Lung (tissue), 12 donors: ENCODE data around the gene APBB2. TPM values are rescaled to one million over a fixed set of nuclear protein-coding genes. Genes with fewer than 3 reads are reported as not detected.

Experiments
- ATAC-seq: fragments of 200-7000 bp; cut with Tn5 transposase; one replicate; pipeline ENCODE4 v1.9.1; 2020; ENCODE audit warnings: moderate number of reproducible peaks; ENCODE audit not compliant: insufficient read depth, low FRiP score
- DNase-seq, 3 donors: peaks; one replicate each; pipeline ENCODE4 v3.0.0-alpha.2; 2013 to 2017
- H3K27ac ChIP-seq, 2 donors: one replicate each; pipeline ENCODE4 v1.5.1; 2013; ENCODE audit warnings: mild to moderate bottlenecking in 2 of 2, moderate library complexity in 2 of 2, control low read depth in 1 of 2, inconsistent platforms in 1 of 2, low read depth in 1 of 2, low read length in 1 of 2
- H3K27me3 ChIP-seq, 3 donors: one replicate each; pipeline ENCODE4 v1.5.1; 2013; ENCODE audit warnings: low read length in 2 of 3; ENCODE audit not compliant: control insufficient read depth in 3 of 3, insufficient read depth in 3 of 3
- H3K36me3 ChIP-seq, 4 donors: one replicate each; pipeline ENCODE4 v1.5.1; 2013; ENCODE audit warnings: low read length in 4 of 4, mild to moderate bottlenecking in 1 of 4, moderate library complexity in 1 of 4; ENCODE audit not compliant: control insufficient read depth in 4 of 4, insufficient read depth in 4 of 4
- H3K4me1 ChIP-seq, 5 donors: one replicate each; pipeline ENCODE4 v1.5.1; 2013; ENCODE audit warnings: low read length in 5 of 5, mild to moderate bottlenecking in 2 of 5, moderate library complexity in 1 of 5; ENCODE audit not compliant: control insufficient read depth in 5 of 5, insufficient read depth in 5 of 5
- H3K4me3 ChIP-seq: one replicate; pipeline ENCODE4 v1.5.1; 2013; ENCODE audit warnings: mild to moderate bottlenecking, control low read depth, moderate library complexity
- H3K9ac ChIP-seq, 2 donors: one replicate each; pipeline ENCODE4 v1.5.1; 2013; ENCODE audit warnings: low read length in 2 of 2, control low read depth in 1 of 2; ENCODE audit not compliant: insufficient read depth in 1 of 2
- H3K9me3 ChIP-seq, 4 donors: one replicate each; pipeline ENCODE4 v1.5.1; 2013; ENCODE audit warnings: low read length in 3 of 4, mild to moderate bottlenecking in 1 of 4, moderate library complexity in 1 of 4; ENCODE audit not compliant: control insufficient read depth in 4 of 4, insufficient read depth in 3 of 4
- CTCF ChIP-seq: IDR thresholded peaks from 2 replicates; pipeline ENCODE4 v1.5.1; 2012; ENCODE audit warnings: mild to moderate bottlenecking; ENCODE audit errors: control extremely low read depth, extremely low read depth
- WGBS, 2 donors: extraction: QIAGEN DNeasy Blood & Tissue Kit; methylation state at CpG; one replicate each; pipeline ENCODE4 v1.1.7; 2013; 5-methylcytosine and 5-hydroxymethylcytosine counted together
- polyA plus RNA-seq, 2 donors: library from polyadenylated mRNA; stranded (reverse); fragments of 200-250 nt; gene quantifications; one replicate each; pipeline ENCODE4 v1.2.1, GENCODE V29; 2013
- total RNA-seq, 2 donors: library from RNA; depleted of rRNA in 1 of 2; stranded (reverse); fragments of >200 nt in 1 of 2; gene quantifications; one replicate each; pipeline ENCODE4 v1.2.1, GENCODE V29; 2014 to 2021
- donor health status: control.
- donor health status: control.
- donor health status: Bipolar disorder and iron deficiency.
- donor health status: healthy.
- donor health status: DM: yes; HTN: yes; CAD: no.

Gene APBB2
- total and polyA plus RNA-seq, 4 donors: 13.3 to 99.0 (median 40.4) TPM

- DNase-seq (peak in 1 of 3 donors; percentile 28), ATAC-seq (no peak)
- Histone ChIP-seq H3K9ac (no peak overlapping the region), H3K36me3 (peaks cover 0 to 6% (median 2%) of the 10 kb centered on the region in 4 donors), H3K27ac (no peak overlapping the region), H3K9me3 (no peaks in the 10 kb centered on the region), H3K4me1 (peaks cover 0 to 24% (median 2%) of the 10 kb centered on the region in 5 donors), H3K27me3 (no peaks in the 10 kb centered on the region), H3K4me3 (no peak overlapping the region)
- WGBS, 2 donors: 85 to 87% methylated on average over 6 of the region's 6 CpGs
- no peak for TF ChIP-seq CTCF
Measured at GRCh38 chr4:40931238-40931637, 283.1 kb downstream of the APBB2 start.

- peaks cover 0 to 2% (median 0%) of the 10 kb centered on the region in 4 donors for H3K36me3 ChIP-seq
- H3K27ac ChIP-seq: no peak overlapping the region
- H3K9ac ChIP-seq: no peak overlapping the region
- peaks cover 0 to 13% (median 0%) of the 10 kb centered on the region in 5 donors for H3K4me1 ChIP-seq
- no peak for DNase-seq
- TF ChIP-seq CTCF: no peak
- 78% methylated on average over 4 of the region's 4 CpGs for WGBS, 2 donors
- ATAC-seq: no peak
- no peaks in the 10 kb centered on the region for H3K27me3 ChIP-seq
- no peaks in the 10 kb centered on the region for H3K9me3 ChIP-seq
- H3K4me3 ChIP-seq: no peak overlapping the region
Measured at GRCh38 chr4:40927074-40927473, 287.3 kb downstream of the APBB2 start.

GRCh38 chr4:40924793-40925117, 289.6 kb downstream of the APBB2 start:
- no peak for ATAC-seq
- Histone ChIP-seq H3K9ac (no peak overlapping the region), H3K36me3 (peaks cover 0 to 2% (median under 1%) of the 10 kb centered on the region in 4 donors), H3K9me3 (no peaks in the 10 kb centered on the region), H3K4me3 (no peak overlapping the region), H3K27me3 (no peaks in the 10 kb centered on the region), H3K4me1 (peaks cover 0 to 10% (median 0%) of the 10 kb centered on the region in 5 donors), H3K27ac (no peak overlapping the region)
- WGBS, 2 donors: 81 to 84% methylated on average over 6 of the region's 6 CpGs
- no peak for TF ChIP-seq CTCF
- no peak for DNase-seq
